ENCODE data around the gene MYH9.

MYH9 gene

GRCh38 chr22:36339171-36340065 lies 48.3 kb downstream of the MYH9 start:
- Mint-ChIP-seq H3K4me3 (no peak overlapping the region), H3K36me3 (ENCODE audit: low read depth) (peaks cover 69% of the 10 kb centered on the region), H3K9me3 (no peaks in the 10 kb centered on the region), H3K27ac (peak overlapping the region in 2 of 3 experiments; percentile 42 to 57), H3K27me3 (ENCODE audit: low read depth) (no peaks in the 10 kb centered on the region), H3K4me1 (peaks cover 29% of the 10 kb centered on the region)
- TF ChIP-seq CTCF (IDR thresholded peaks at IDR 0.05; ENCODE audit: unreplicated experiment in 3 of 3), result no peak

GRCh38 chr22:36337365-36338130 lies 50.2 kb downstream of the MYH9 start:
- no peak overlapping the region for H3K4me3 Mint-ChIP-seq
- H3K27me3 Mint-ChIP-seq (ENCODE audit: low read depth), result no peaks in the 10 kb centered on the region
- TF ChIP-seq CTCF (IDR thresholded peaks at IDR 0.05; ENCODE audit: unreplicated experiment in 3 of 3), result no peak
- no peaks in the 10 kb centered on the region for H3K9me3 Mint-ChIP-seq
- peaks cover 32% of the 10 kb centered on the region for H3K4me1 Mint-ChIP-seq
- peaks cover 71% of the 10 kb centered on the region for H3K36me3 Mint-ChIP-seq (ENCODE audit: low read depth)
- peak overlapping the region; percentile 43 to 69 (median 54) for H3K27ac Mint-ChIP-seq

- peak overlapping the region; percentile 43 to 69 (median 54) for H3K27ac Mint-ChIP-seq
- TF ChIP-seq CTCF (IDR thresholded peaks at IDR 0.05; ENCODE audit: unreplicated experiment in 3 of 3), result no peak
- peaks cover 42% of the 10 kb centered on the region for H3K4me1 Mint-ChIP-seq
- peak overlapping the region in 1 of 3 experiments; percentile 9 for H3K4me3 Mint-ChIP-seq
- peaks cover 64% of the 10 kb centered on the region for H3K36me3 Mint-ChIP-seq (ENCODE audit: low read depth)
- H3K9me3 Mint-ChIP-seq, result no peaks in the 10 kb centered on the region
- no peaks in the 10 kb centered on the region for H3K27me3 Mint-ChIP-seq (ENCODE audit: low read depth)
Measured at GRCh38 chr22:36336246-36337182, 51.3 kb downstream of the MYH9 start.

- peaks cover 51% of the 10 kb centered on the region for H3K4me1 Mint-ChIP-seq
- no peak for TF ChIP-seq CTCF (IDR thresholded peaks at IDR 0.05; ENCODE audit: unreplicated experiment in 3 of 3)
- H3K27me3 Mint-ChIP-seq (ENCODE audit: low read depth), result no peaks in the 10 kb centered on the region
- peak overlapping the region; percentile 27 to 100 (median 67) for H3K27ac Mint-ChIP-seq
- H3K9me3 Mint-ChIP-seq, result no peaks in the 10 kb centered on the region
- H3K36me3 Mint-ChIP-seq (ENCODE audit: low read depth), result peaks cover 55% of the 10 kb centered on the region
- H3K4me3 Mint-ChIP-seq, result no peak overlapping the region
Measured at GRCh38 chr22:36335621-36336020, 52.1 kb downstream of the MYH9 start.

- peaks cover 57% of the 10 kb centered on the region for H3K4me1 Mint-ChIP-seq
- no peaks in the 10 kb centered on the region for H3K9me3 Mint-ChIP-seq
- H3K27ac Mint-ChIP-seq, result peak overlapping the region; percentile 67 to 100 (median 76)
- no peak for TF ChIP-seq CTCF (IDR thresholded peaks at IDR 0.05; ENCODE audit: unreplicated experiment in 3 of 3)
- H3K36me3 Mint-ChIP-seq (ENCODE audit: low read depth), result peaks cover 54% of the 10 kb centered on the region
- H3K27me3 Mint-ChIP-seq (ENCODE audit: low read depth), result no peaks in the 10 kb centered on the region
- H3K4me3 Mint-ChIP-seq, result no peak overlapping the region
Measured at GRCh38 chr22:36334821-36335603, 52.8 kb downstream of the MYH9 start.

Data from nephron (organoid).